K562 treated with DMSO at 1 percent for 12 hours (cell line): ENCODE measurements around the gene MSMB. TPM values are rescaled to one million over a fixed set of nuclear protein-coding genes. Genes with fewer than 3 reads are reported as not detected.

Experiments used
- total RNA-seq: library from RNA; unstranded; fragments of 300-600 nt; gene quantifications from 2 replicates; pipeline ENCODE4 v1.2.3, GENCODE V29; 2022; ENCODE audit not compliant: insufficient read depth

The MSMB gene, protein sequence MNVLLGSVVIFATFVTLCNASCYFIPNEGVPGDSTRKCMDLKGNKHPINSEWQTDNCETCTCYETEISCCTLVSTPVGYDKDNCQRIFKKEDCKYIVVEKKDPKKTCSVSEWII
- total RNA-seq = not detected in 2 replicates

DNA sequence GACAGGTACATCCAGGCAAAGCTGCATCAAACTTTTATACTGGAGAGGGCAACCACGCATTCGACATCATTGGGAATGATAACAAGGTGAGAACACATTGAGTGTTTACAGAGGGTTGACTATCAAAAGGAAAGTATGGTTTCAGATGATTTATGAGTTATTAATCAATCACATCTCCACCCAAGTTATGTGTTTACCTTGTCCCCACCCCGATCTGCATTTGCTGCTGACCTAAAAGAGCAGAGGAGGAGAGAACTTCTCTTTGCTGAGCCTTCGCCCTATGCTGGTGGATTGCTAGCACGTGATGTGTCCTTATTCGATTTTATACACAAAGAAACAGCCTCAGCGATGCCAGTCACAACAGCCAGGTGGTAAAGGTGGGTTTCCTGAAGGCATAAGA, at the start of gene MSMB:
TSS of gene MSMB (minus strand) at position 9 of the 400 bp plus-strand sequence. CDS start 32 bp downstream, outside the sequence.

DNA sequence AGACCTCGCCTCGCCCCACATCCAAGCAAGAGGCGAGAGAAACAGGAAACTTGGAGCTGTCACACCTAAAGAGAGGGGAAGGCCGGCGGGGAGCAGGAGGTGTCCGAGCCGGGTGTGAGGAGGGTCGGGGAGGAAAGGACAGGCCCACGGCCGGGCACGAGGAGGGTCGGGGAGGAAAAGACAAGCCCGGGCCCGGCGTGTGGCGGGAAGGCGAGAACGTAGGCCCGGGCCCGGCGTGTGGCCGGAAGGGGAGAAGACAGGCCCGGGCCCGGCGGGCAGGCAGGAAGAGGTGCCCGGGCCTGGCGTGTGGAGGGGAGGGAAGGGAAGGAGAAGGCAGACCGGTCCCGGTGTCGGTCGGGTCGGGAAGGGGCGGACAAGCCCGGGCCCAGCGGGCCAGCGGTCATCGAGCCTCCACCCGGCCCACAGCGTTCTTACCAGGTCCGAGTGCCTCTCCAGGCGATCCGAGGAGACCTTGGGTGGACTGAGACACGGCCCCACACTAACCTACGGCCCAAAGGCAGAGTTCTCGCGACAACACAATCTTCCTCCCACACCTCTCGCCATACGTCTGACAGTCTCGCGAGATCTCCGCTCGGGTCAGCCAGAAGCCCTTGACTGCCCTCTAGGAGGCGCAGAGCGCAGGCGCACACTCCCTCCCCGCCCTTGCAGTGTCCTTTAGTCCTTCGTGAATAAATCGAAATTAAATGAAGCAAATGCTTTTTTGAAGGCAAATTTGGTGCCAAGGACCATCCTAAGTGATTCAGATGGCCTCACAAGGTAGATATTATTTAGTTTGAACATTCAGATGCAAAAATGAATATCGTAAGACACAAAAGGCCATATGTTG, 15.8 kb downstream of the MSMB start, which contains the start of gene NCOA4:
TSS of gene NCOA4 (minus strand) at position 533 of the 847 bp plus-strand sequence. CDS start 13,943 bp downstream, outside the sequence.

Other genes starting within 250 kb of the MSMB start
- gene AGAP4, start 198.8 kb downstream of the MSMB start, total RNA-seq = 5.7 and 14.7 TPM in 2 replicates
- 88.2 and 111 TPM in 2 replicates for gene TIMM23, start 73.8 kb downstream of the MSMB start, total RNA-seq
- gene NCOA4, start 15.6 kb downstream of the MSMB start, total RNA-seq = 87.9 and 198 TPM in 2 replicates
- not detected in 2 replicates for gene ANTXRL, start 240.7 kb upstream of the MSMB start, total RNA-seq